GM12878 (cell line): ENCODE measurements around the gene IFITM5. TPM values are rescaled to one million over a fixed set of nuclear protein-coding genes. Genes with fewer than 3 reads are reported as not detected.
A peak's percentile ranks its signal among the peaks of the same experiment; 100 is the strongest.

Experiments used
- CBX3 ChIP-seq: fragments of 200-600 bp; sonication (generic); IDR thresholded peaks from 2 replicates; pipeline ENCODE4 v1.6.1; 2016; ENCODE audit warnings: low read depth, borderline replicate concordance
- CEBPB ChIP-seq, 2 experiments: fragments of 150-350 bp in 1 of 2; IDR thresholded peaks; 2 replicates each; pipeline ENCODE4 v1.6.1; 2012 to 2014; ENCODE audit warnings: low read depth in 2 of 2, low read length in 2 of 2, borderline replicate concordance in 1 of 2, inconsistent platforms in 1 of 2
- CHD4 ChIP-seq: fragments of 200-600 bp; sonication (generic); IDR thresholded peaks from 2 replicates; pipeline ENCODE4 v1.6.1; 2016; ENCODE audit warnings: mild to moderate bottlenecking
- CTCF ChIP-seq, 3 experiments: IDR thresholded peaks in 2 of 3; conservative IDR thresholded peaks in 1 of 3; 2 replicates each; pipeline ENCODE4 v1.5.1; 2011; ENCODE audit warnings: low read depth in 3 of 3, low read length in 3 of 3, mild to moderate bottlenecking in 3 of 3, control low read depth in 2 of 3, moderate library complexity in 2 of 3, inconsistent platforms in 1 of 3, mixed read lengths in 1 of 3; ENCODE audit not compliant: control insufficient read depth in 2 of 3, insufficient read depth in 1 of 3; ENCODE audit errors: extremely low read depth in 1 of 3
- EP300 ChIP-seq, 2 experiments: fragments of 150-350 bp in 1 of 2; IDR thresholded peaks; 2 replicates each; pipeline ENCODE4 v1.6.1; 2011 to 2012; ENCODE audit warnings: low read depth in 2 of 2, low read length in 2 of 2, borderline replicate concordance in 1 of 2, improper control_type of control experiment in 1 of 2, inconsistent platforms in 1 of 2; ENCODE audit not compliant: control insufficient read depth in 1 of 2
- FOXM1 ChIP-seq: IDR thresholded peaks from 2 replicates; pipeline ENCODE4 v1.6.1; 2012; ENCODE audit warnings: low read depth, mild to moderate bottlenecking, inconsistent platforms, low read length, moderate library complexity
- GABPA ChIP-seq: IDR thresholded peaks from 2 replicates; pipeline ENCODE4 v1.6.1; 2014; ENCODE audit warnings: antibody characterized with exemption, low read depth, mild to moderate bottlenecking, inconsistent platforms
- IKZF1 ChIP-seq: fragments of 450-650 bp; conservative IDR thresholded peaks from 2 replicates; pipeline ENCODE4 v1.6.1; 2017; ENCODE audit warnings: antibody characterized with exemption, mild to moderate bottlenecking
- JUND ChIP-seq: IDR thresholded peaks from 2 replicates; pipeline ENCODE4 v1.6.1; 2012; ENCODE audit warnings: low read depth, mild to moderate bottlenecking, low read length, improper control_type of control experiment, moderate library complexity
- LARP7 ChIP-seq: fragments of 450-650 bp; IDR thresholded peaks from 2 replicates; pipeline ENCODE4 v1.6.1; 2017; ENCODE audit warnings: mild to moderate bottlenecking
- MAX ChIP-seq: IDR thresholded peaks from 2 replicates; pipeline ENCODE4 v1.6.1; 2012; ENCODE audit warnings: low read depth, low read length, improper control_type of control experiment
- NFYB ChIP-seq: IDR thresholded peaks from 2 replicates; pipeline ENCODE4 v1.6.1; 2011; ENCODE audit warnings: low read depth, mild to moderate bottlenecking, low read length, improper control_type of control experiment, moderate library complexity; ENCODE audit not compliant: insufficient read depth
- PAX5 ChIP-seq: IDR thresholded peaks from 2 replicates; pipeline ENCODE4 v1.6.1; 2011; ENCODE audit warnings: low read depth, low read length, borderline replicate concordance
- POLR2AphosphoS5 ChIP-seq: IDR thresholded peaks from 2 replicates; pipeline ENCODE4 v1.6.1; 2011; ENCODE audit warnings: mild to moderate bottlenecking, low read length, inconsistent platforms
- RELA ChIP-seq: fragments of 450-650 bp; IDR thresholded peaks from 2 replicates; pipeline ENCODE4 v1.8.0; 2014; ENCODE audit warnings: borderline replicate concordance; ENCODE audit not compliant: partially characterized antibody
- REST ChIP-seq: IDR thresholded peaks from 2 replicates; pipeline ENCODE4 v1.6.1; 2012; ENCODE audit warnings: mild to moderate bottlenecking, low read depth, low read length
- SKIL ChIP-seq: fragments of 450-650 bp; IDR thresholded peaks from 2 replicates; pipeline ENCODE4 v1.6.1; 2017; ENCODE audit warnings: mild to moderate bottlenecking, low read depth, inconsistent platforms; ENCODE audit not compliant: poor library complexity, severe bottlenecking
- SP1 ChIP-seq: IDR thresholded peaks from one replicate; pipeline ENCODE4 v1.6.1; 2011; ENCODE audit warnings: low read depth, low read length
- TAF1 ChIP-seq: IDR thresholded peaks from 2 replicates; pipeline ENCODE4 v1.6.1; 2011; ENCODE audit warnings: mild to moderate bottlenecking, low read depth, low read length, borderline replicate concordance
- ZNF384 ChIP-seq: IDR thresholded peaks from 2 replicates; pipeline ENCODE4 v1.6.1; 2012; ENCODE audit warnings: low read depth, mild to moderate bottlenecking, low read length, improper control_type of control experiment, borderline replicate concordance
- ZZZ3 ChIP-seq: IDR thresholded peaks from 2 replicates; pipeline ENCODE4 v1.6.1; 2011; ENCODE audit warnings: low read depth; ENCODE audit not compliant: control insufficient read depth, insufficient read length
- polyA plus RNA-seq, 11 experiments: library from polyadenylated mRNA; depleted of rRNA in 4 of 11; unstranded in 6 of 11; stranded (reverse) in 5 of 11; fragments of >200 nt; fragmentation: Nextera tagmentation in 4 of 11; fragmentation: Illumina TruSeq in 1 of 11; extraction: Ambion mirVana in 4 of 11; extraction: Trizol in 1 of 11; gene quantifications; 1 replicate in 1 of 11; 2 replicates in 10 of 11; pipeline versions ENCODE4 v1.2.1 to v1.2.3, GENCODE V29; 2011 to 2016; ENCODE audit warnings: inconsistent platforms in 2 of 11, missing spikeins in 2 of 11, low read depth in 1 of 11
- total RNA-seq, 4 experiments: library from RNA; depleted of rRNA in 3 of 4; stranded (reverse); fragments of >200 nt in 3 of 4; fragmentation: Illumina TruSeq in 1 of 4; extraction: Trizol in 1 of 4; gene quantifications; 2 replicates each; pipeline versions ENCODE4 v1.2.1 to v1.2.3, GENCODE V29; 2013 to 2021

Gene IFITM5
- total and polyA plus RNA-seq, 10 of the 15 experiments (the other 5 are each of a cell fraction or from before 2014, with no cell fraction given), result not detected

GRCh38 chr11:267491-267994 is 31.8 kb downstream of the IFITM5 start (continued):
- TF ChIP-seq CTCF (IDR thresholded peaks at IDR 0.05 in 2 of 3, conservative IDR thresholded peaks at IDR 0.05 in 1 of 3; ENCODE audit: control insufficient read depth in 2 of 3, extremely low read depth in 1 of 3, insufficient read depth in 1 of 3, low read depth in 3 of 3, low read length in 3 of 3) (no peak), REST (no peak), MAX (peak; percentile 58; the same call in 1 of the 2 replicates), CEBPB (IDR thresholded peaks at IDR 0.05; ENCODE audit: borderline replicate concordance in 1 of 2, low read depth in 2 of 2, low read length in 2 of 2) (no peak), FOXM1 (no peak), PAX5 (no peak; the same call in 1 of the 2 replicates), CBX3 (no peak), TAF1 (no peak), ZZZ3 (no peak), IKZF1 (peak; percentile 57), SP1 (no peak), RELA (no peak), CHD4 (no peak), JUND (no peak), NFYB (no peak), POLR2AphosphoS5 (peak; percentile 85), ZNF384 (no peak), EP300 (IDR thresholded peaks at IDR 0.05; ENCODE audit: borderline replicate concordance in 1 of 2, control insufficient read depth in 1 of 2, low read depth in 2 of 2, low read length in 2 of 2) (no peak), LARP7 (peak; percentile 31; the same call in 1 of the 2 replicates), SKIL (no peak), GABPA (no peak)
